Mesenchymal stem cell (in vitro differentiated cells and primary cell): ENCODE data around the gene SCAF1.

ENCODE experiments used
- DNase-seq: peaks from one replicate; pipeline ENCODE4 v3.0.0-alpha.2; 2013
- H2AFZ ChIP-seq: one replicate; pipeline ENCODE4 v1.6.1; 2013; ENCODE audit warnings: low read depth, mild to moderate bottlenecking, control low read depth, inconsistent platforms, low read length, moderate library complexity
- H2AK5ac ChIP-seq: 2 replicates; pipeline ENCODE4 v1.6.1; 2013; ENCODE audit warnings: low read length, moderate library complexity, mild to moderate bottlenecking, inconsistent platforms; ENCODE audit not compliant: severe bottlenecking
- H2BK120ac ChIP-seq: one replicate; pipeline ENCODE4 v1.6.1; 2013; ENCODE audit warnings: low read depth, mild to moderate bottlenecking, inconsistent platforms, low read length, moderate library complexity
- H2BK12ac ChIP-seq, 2 experiments: one replicate each; pipeline ENCODE4 v1.6.1; 2013; ENCODE audit warnings: inconsistent platforms in 2 of 2, low read length in 2 of 2, mild to moderate bottlenecking in 2 of 2, moderate library complexity in 2 of 2, control low read depth in 1 of 2
- H2BK15ac ChIP-seq: one replicate; pipeline ENCODE4 v1.6.1; 2013; ENCODE audit warnings: mild to moderate bottlenecking, low read depth, inconsistent platforms; ENCODE audit not compliant: poor library complexity, severe bottlenecking
- H2BK5ac ChIP-seq: 2 replicates; pipeline ENCODE4 v1.6.1; 2013; ENCODE audit warnings: low read depth, mild to moderate bottlenecking, low read length, control low read depth, inconsistent platforms; ENCODE audit not compliant: poor library complexity, severe bottlenecking
- H3K14ac ChIP-seq, 2 experiments: one replicate each; pipeline ENCODE4 v1.6.1; 2013; ENCODE audit warnings: inconsistent platforms in 2 of 2, low read length in 2 of 2, control low read depth in 1 of 2, mild to moderate bottlenecking in 1 of 2, moderate library complexity in 1 of 2
- H3K18ac ChIP-seq, 2 experiments: one replicate each; pipeline ENCODE4 v1.6.1; 2013; ENCODE audit warnings: inconsistent platforms in 2 of 2, low read length in 2 of 2, control low read depth in 1 of 2, low read depth in 1 of 2, mild to moderate bottlenecking in 1 of 2
- H3K23ac ChIP-seq, 2 experiments: one replicate each; pipeline ENCODE4 v1.6.1; 2013; ENCODE audit warnings: inconsistent platforms in 2 of 2, low read length in 2 of 2, mild to moderate bottlenecking in 2 of 2, moderate library complexity in 2 of 2, control low read depth in 1 of 2
- H3K27ac ChIP-seq: 2 replicates; pipeline ENCODE4 v1.5.1; 2013; ENCODE audit warnings: mild to moderate bottlenecking, moderate library complexity, low read length, control low read depth, inconsistent platforms; ENCODE audit not compliant: poor library complexity, severe bottlenecking
- H3K27me3 ChIP-seq, 2 experiments: 2 replicates each; pipeline versions ENCODE4 v1.6.1 to v1.7.0; 2013; ENCODE audit warnings: low read length in 2 of 2, mild to moderate bottlenecking in 2 of 2, moderate library complexity in 2 of 2, control low read depth in 1 of 2, inconsistent platforms in 1 of 2; ENCODE audit not compliant: control insufficient read depth in 1 of 2, insufficient read depth in 1 of 2
- H3K36me3 ChIP-seq, 2 experiments: 2 replicates each; pipeline versions ENCODE4 v1.6.1 to v1.7.0; 2013; ENCODE audit warnings: low read length in 2 of 2, control low read depth in 1 of 2, inconsistent platforms in 1 of 2, low read depth in 1 of 2, mild to moderate bottlenecking in 1 of 2; ENCODE audit not compliant: insufficient read depth in 2 of 2, control insufficient read depth in 1 of 2
- H3K4ac ChIP-seq, 2 experiments: one replicate each; pipeline ENCODE4 v1.6.1; 2013; ENCODE audit warnings: inconsistent platforms in 2 of 2, low read length in 2 of 2, mild to moderate bottlenecking in 2 of 2, moderate library complexity in 2 of 2, control low read depth in 1 of 2, low read depth in 1 of 2
- H3K4me1 ChIP-seq: 2 replicates; pipeline ENCODE4 v1.6.1; 2013; ENCODE audit warnings: low read depth, low read length, control low read depth; ENCODE audit not compliant: control insufficient read depth, insufficient read depth
- H3K4me2 ChIP-seq: 2 replicates; pipeline ENCODE4 v1.6.1; 2013; ENCODE audit warnings: low read length, mild to moderate bottlenecking, inconsistent platforms; ENCODE audit not compliant: poor library complexity, severe bottlenecking
- H3K4me3 ChIP-seq, 2 experiments: 2 replicates each; pipeline versions ENCODE4 v1.5.1 to v1.7.0; 2013; ENCODE audit warnings: low read length in 2 of 2, mild to moderate bottlenecking in 2 of 2, control low read depth in 1 of 2, low read depth in 1 of 2; ENCODE audit not compliant: insufficient read depth in 1 of 2
- H3K79me1 ChIP-seq: replicated peaks from 2 replicates; pipeline ENCODE4 v1.6.1; 2013; ENCODE audit warnings: mild to moderate bottlenecking, control low read depth, low read length, inconsistent platforms; ENCODE audit not compliant: poor library complexity, severe bottlenecking
- H3K9ac ChIP-seq: 2 replicates; pipeline ENCODE4 v1.7.0; 2013; ENCODE audit warnings: mild to moderate bottlenecking, low read length, moderate library complexity
- H3K9me3 ChIP-seq: 2 replicates; pipeline ENCODE4 v1.7.0; 2013; ENCODE audit warnings: mild to moderate bottlenecking, low read length; ENCODE audit not compliant: control insufficient read depth
- H4K8ac ChIP-seq: one replicate; pipeline ENCODE4 v1.6.1; 2013; ENCODE audit warnings: inconsistent platforms, mild to moderate bottlenecking, low read length, moderate library complexity
- H4K91ac ChIP-seq: one replicate; pipeline ENCODE4 v1.6.1; 2013; ENCODE audit warnings: mild to moderate bottlenecking, low read length, inconsistent platforms
- whole genome bisulfite sequencing: methylation state at CpG from one replicate; pipeline ENCODE4 v1.1.7; 2013; ENCODE audit warnings: mixed read lengths; 5-methylcytosine and 5-hydroxymethylcytosine counted together

The SCAF1 gene

GRCh38 chr19:49684251-49684982, 42.4 kb downstream of the SCAF1 start:
- Histone ChIP-seq H3K4me1 (peaks cover 20% of the 10 kb centered on the region), H2BK15ac (no peak overlapping the region), H3K27ac (no peak overlapping the region), H2BK12ac (no peak overlapping the region), H3K18ac (no peak overlapping the region), H4K91ac (no peak overlapping the region), H3K79me1 (peaks cover 18% of the 10 kb centered on the region), H2BK5ac (no peak overlapping the region), H2AK5ac (no peak overlapping the region), H3K9me3 (no peaks in the 10 kb centered on the region), H3K14ac (no peak overlapping the region), H3K9ac (no peak overlapping the region), H4K8ac (no peak overlapping the region), H3K27me3 (no peaks in the 10 kb centered on the region), H2BK120ac (no peak overlapping the region), H3K4ac (no peak overlapping the region), H2AFZ (no peak overlapping the region), H3K4me3 (no peak overlapping the region), H3K4me2 (no peak overlapping the region), H3K23ac (no peak overlapping the region), H3K36me3 (peaks cover 58 to 84% of the 10 kb centered on the region in 2 experiments)
- no peak for DNase-seq
- WGBS = 89% methylated on average over 35 of the region's 35 CpGs

DNA sequence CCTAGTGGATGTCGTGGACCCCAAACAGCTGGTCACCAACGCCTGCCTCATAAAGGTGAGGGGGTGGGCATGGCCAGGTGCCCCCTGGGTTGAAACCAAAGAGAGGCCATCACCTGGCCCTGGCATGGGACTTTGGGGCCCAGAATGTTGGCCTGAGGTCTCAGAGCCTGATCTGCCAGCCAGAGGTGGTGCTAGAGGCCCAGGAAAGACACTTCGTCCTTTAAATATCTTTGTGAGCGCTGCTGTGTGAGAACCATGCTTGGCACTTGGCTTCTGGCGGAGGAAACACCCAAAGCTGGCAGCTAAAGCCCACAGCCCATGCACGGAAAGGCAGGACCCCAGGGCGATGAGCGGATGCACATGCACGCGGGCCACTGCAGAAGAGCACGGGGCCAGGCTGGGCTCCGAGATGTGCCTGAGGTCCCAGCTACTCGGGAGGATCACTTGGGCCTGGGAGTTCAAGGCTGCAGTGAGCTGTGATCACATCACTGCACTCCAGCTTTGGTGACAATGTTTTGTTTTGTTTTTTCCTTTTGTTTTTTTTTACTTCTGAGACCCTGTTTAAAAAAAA, 43.1 kb downstream of the SCAF1 start:
- peaks cover 20% of the 10 kb centered on the region for H3K4me1 ChIP-seq
- no peak overlapping the region for H2AK5ac ChIP-seq
- H3K9ac ChIP-seq = no peak overlapping the region
- H3K4me3 ChIP-seq = no peak overlapping the region
- no peak for DNase-seq
- no peak overlapping the region for H3K23ac ChIP-seq
- no peak overlapping the region for H3K14ac ChIP-seq
- no peak overlapping the region for H2BK120ac ChIP-seq
- H2BK12ac ChIP-seq = no peak overlapping the region
- H4K8ac ChIP-seq = peak overlapping the region; percentile 27
- no peak overlapping the region for H2BK15ac ChIP-seq
- no peaks in the 10 kb centered on the region for H3K27me3 ChIP-seq
- H3K9me3 ChIP-seq = no peaks in the 10 kb centered on the region
- H3K79me1 ChIP-seq = peaks cover 20% of the 10 kb centered on the region
- WGBS = 95% methylated on average over 13 of the region's 13 CpGs
- no peak overlapping the region for H3K4ac ChIP-seq
- H4K91ac ChIP-seq = no peak overlapping the region
- H3K4me2 ChIP-seq = no peak overlapping the region
- peaks cover 58 to 81% of the 10 kb centered on the region in 2 experiments for H3K36me3 ChIP-seq
- H2BK5ac ChIP-seq = no peak overlapping the region
- no peak overlapping the region for H3K27ac ChIP-seq
- H2AFZ ChIP-seq = no peak overlapping the region
- H3K18ac ChIP-seq = no peak overlapping the region

- H2AK5ac ChIP-seq = no peak overlapping the region
Measured at GRCh38 chr19:49685845-49686332, 43.9 kb downstream of the SCAF1 start.

GRCh38 chr19:49686503-49687088, 44.6 kb downstream of the SCAF1 start:
- no peak overlapping the region for H3K14ac ChIP-seq
- H2BK12ac ChIP-seq = no peak overlapping the region
- H3K9me3 ChIP-seq = no peaks in the 10 kb centered on the region
- H3K79me1 ChIP-seq = peaks cover 22% of the 10 kb centered on the region
- H3K27me3 ChIP-seq = no peaks in the 10 kb centered on the region
- no peak overlapping the region for H2BK120ac ChIP-seq
- no peak overlapping the region for H3K9ac ChIP-seq
- no peak overlapping the region for H2BK15ac ChIP-seq
- no peak overlapping the region for H2AFZ ChIP-seq
- H2BK5ac ChIP-seq = no peak overlapping the region
- H3K4me1 ChIP-seq = peaks cover 21% of the 10 kb centered on the region
- no peak overlapping the region for H3K23ac ChIP-seq
- no peak overlapping the region for H3K18ac ChIP-seq
- WGBS = 98% methylated on average over 13 of the region's 27 CpGs
- H2AK5ac ChIP-seq = no peak overlapping the region
- H4K91ac ChIP-seq = no peak overlapping the region
- H3K27ac ChIP-seq = no peak overlapping the region
- H3K36me3 ChIP-seq = peaks cover 53 to 70% of the 10 kb centered on the region in 2 experiments
- H3K4ac ChIP-seq = no peak overlapping the region
- no peak overlapping the region for H3K4me3 ChIP-seq
- H4K8ac ChIP-seq = no peak overlapping the region
- no peak overlapping the region for H3K4me2 ChIP-seq
- DNase-seq = no peak

More at GRCh38 chr19:49685845-49686332, 43.9 kb downstream of the SCAF1 start:
- H3K18ac ChIP-seq = no peak overlapping the region
- no peak overlapping the region for H3K4me3 ChIP-seq
- peaks cover 20% of the 10 kb centered on the region for H3K4me1 ChIP-seq
- no peak overlapping the region for H3K14ac ChIP-seq
- H3K9me3 ChIP-seq = no peaks in the 10 kb centered on the region
- WGBS = 94% methylated on average over 22 of the region's 23 CpGs
- peaks cover 58 to 75% of the 10 kb centered on the region in 2 experiments for H3K36me3 ChIP-seq
- H2BK12ac ChIP-seq = no peak overlapping the region
- H2BK15ac ChIP-seq = no peak overlapping the region
- H3K27me3 ChIP-seq = no peaks in the 10 kb centered on the region
- H2BK120ac ChIP-seq = no peak overlapping the region
- no peak overlapping the region for H4K8ac ChIP-seq
- H4K91ac ChIP-seq = no peak overlapping the region
- H3K4me2 ChIP-seq = no peak overlapping the region
- no peak overlapping the region for H3K27ac ChIP-seq
- H2BK5ac ChIP-seq = no peak overlapping the region
- no peak overlapping the region for H3K9ac ChIP-seq
- H3K79me1 ChIP-seq = peaks cover 22% of the 10 kb centered on the region
- no peak overlapping the region for H2AFZ ChIP-seq
- no peak overlapping the region for H3K23ac ChIP-seq
- no peak for DNase-seq
- H3K4ac ChIP-seq = no peak overlapping the region
